HG03520 (cell line): ENCODE results near the gene DAW1.
A peak's percentile ranks its signal among the peaks of the same experiment; 100 is the strongest.
"Not testable (repeated sequence)": the region's sequence is repeated elsewhere in the genome, so short reads cannot be mapped to it uniquely, and the experiment has no call there.

Experiments
- ATAC-seq: cut with Tn5 transposase; IDR thresholded peaks from one replicate; pipeline ENCODE4 v1.9.1; 2021; ENCODE audit warnings: mild to moderate bottlenecking, moderate library complexity; ENCODE audit not compliant: unreplicated experiment

Gene DAW1

GRCh38 chr2:227908266-227909054 is 37.0 kb downstream of the DAW1 start:
- ATAC-seq: no peak

GRCh38 chr2:227914362-227914761 is 42.9 kb downstream of the DAW1 start:
- no peak for ATAC-seq

- no peak for ATAC-seq
These were observed 50.2 kb downstream of the DAW1 start for GRCh38 chr2:227921648-227922047.

GRCh38 chr2:227932001-227932400 is 60.6 kb downstream of the DAW1 start:
- no peak for ATAC-seq

GRCh38 chr2:227932403-227932802 is 61.0 kb downstream of the DAW1 start:
- no peak for ATAC-seq

- ATAC-seq: no peak
These were observed 62.5 kb downstream of the DAW1 start for GRCh38 chr2:227933884-227934283.

GRCh38 chr2:227936249-227936648 is 64.8 kb downstream of the DAW1 start:
- ATAC-seq: not testable (repeated sequence)

GRCh38 chr2:227939271-227940027 is 68.0 kb downstream of the DAW1 start:
- ATAC-seq: no peak

- peak; percentile 85 for ATAC-seq
These were observed 70.6 kb downstream of the DAW1 start for GRCh38 chr2:227942021-227942420.

GRCh38 chr2:227942965-227943364 is 71.5 kb downstream of the DAW1 start:
- no peak for ATAC-seq

GRCh38 chr2:227960317-227960716 is 88.9 kb downstream of the DAW1 start:
- ATAC-seq: no peak

GRCh38 chr2:227971619-227972230 is 100.3 kb downstream of the DAW1 start:
- ATAC-seq: no peak

- ATAC-seq: no peak
These were observed 101.8 kb downstream of the DAW1 start for GRCh38 chr2:227973241-227973640.
